OCI-LY1 (cell line): ENCODE results near the gene CCDC85C.

ENCODE experiments used
- H2AFZ ChIP-seq: fragments of 200-600 bp; sonication (generic), shearing (Covaris generic); 2 replicates; pipeline ENCODE4 v1.6.0; 2014; ENCODE audit warnings: antibody characterized with exemption, mild to moderate bottlenecking, low read length
- H3F3A ChIP-seq: fragments of 200-600 bp; sonication (generic), shearing (Covaris generic); 2 replicates; pipeline ENCODE4 v1.6.0; 2014; ENCODE audit warnings: mild to moderate bottlenecking, antibody characterized with exemption, low read length, moderate library complexity; ENCODE audit not compliant: insufficient read depth
- H3K27ac ChIP-seq: fragments of 200-600 bp; sonication (generic); 2 replicates; pipeline ENCODE4 v1.5.1; 2014; ENCODE audit warnings: low read length, mixed run types, mild to moderate bottlenecking, low read depth; ENCODE audit not compliant: poor library complexity, severe bottlenecking
- H3K27me3 ChIP-seq: fragments of 200-600 bp; sonication (generic); 2 replicates; pipeline ENCODE4 v1.6.0; 2014; ENCODE audit warnings: antibody characterized with exemption, mild to moderate bottlenecking, low read length, moderate library complexity; ENCODE audit not compliant: insufficient read depth
- H3K36me3 ChIP-seq: fragments of 200-600 bp; sonication (generic); 2 replicates; pipeline ENCODE4 v1.6.1; 2014; ENCODE audit warnings: mild to moderate bottlenecking, antibody characterized with exemption, low read length, moderate library complexity, mixed read lengths; ENCODE audit not compliant: insufficient read depth
- H3K4me1 ChIP-seq: fragments of 200-600 bp; sonication (generic); 2 replicates; pipeline ENCODE4 v1.5.1; 2014; ENCODE audit warnings: mild to moderate bottlenecking, low read length, moderate library complexity; ENCODE audit not compliant: insufficient read depth, severe bottlenecking
- H3K4me2 ChIP-seq: fragments of 200-600 bp; sonication (generic), shearing (Covaris generic); 2 replicates; pipeline ENCODE4 v1.6.1; 2014; ENCODE audit warnings: low read length
- H3K4me3 ChIP-seq: fragments of 200-600 bp; sonication (generic); 2 replicates; pipeline ENCODE4 v1.5.1; 2014; ENCODE audit warnings: low read length, low read depth, mild to moderate bottlenecking, mixed read lengths; ENCODE audit not compliant: poor library complexity, severe bottlenecking
- H3K79me2 ChIP-seq: fragments of 200-600 bp; shearing (Covaris generic); 2 replicates; pipeline ENCODE4 v1.6.1; 2016; ENCODE audit warnings: mixed run types, low read length, mixed read lengths; ENCODE audit not compliant: insufficient read depth
- H3K9ac ChIP-seq: fragments of 200-600 bp; sonication (generic), shearing (Covaris generic); 2 replicates; pipeline ENCODE4 v1.6.1; 2014; ENCODE audit warnings: mild to moderate bottlenecking, low read length, mixed read lengths
- H3K9me2 ChIP-seq: fragments of 200-600 bp; sonication (generic), shearing (Covaris generic); 2 replicates; pipeline ENCODE4 v1.6.1; 2014; ENCODE audit warnings: low read depth, mild to moderate bottlenecking, low read length, mixed read lengths
- H3K9me3 ChIP-seq: fragments of 200-600 bp; shearing (Covaris generic); 2 replicates; pipeline ENCODE4 v1.6.1; 2014; ENCODE audit warnings: low read length, mixed read lengths
- H4K20me1 ChIP-seq: fragments of 200-600 bp; sonication (generic), shearing (Covaris generic); 2 replicates; pipeline ENCODE4 v1.6.0; 2016; ENCODE audit warnings: mild to moderate bottlenecking, low read length; ENCODE audit not compliant: insufficient read depth
- CTCF ChIP-seq: fragments of 200-600 bp; sonication (generic), shearing (Covaris generic); IDR thresholded peaks from 2 replicates; pipeline ENCODE4 v1.5.1; 2017; ENCODE audit warnings: mild to moderate bottlenecking, antibody characterized with exemption, low read length, moderate library complexity, mixed read lengths
- EZH2 ChIP-seq: fragments of 200-600 bp; sonication (generic), shearing (Covaris generic); IDR thresholded peaks from 2 replicates; pipeline ENCODE4 v1.8.0; 2017; ENCODE audit warnings: borderline replicate concordance, mixed run types, mild to moderate bottlenecking, antibody characterized with exemption, low read length, moderate library complexity, mixed read lengths

Gene CCDC85C

GRCh38 chr14:99537399-99537798 lies 66.6 kb downstream of the CCDC85C start:
- no peak overlapping the region for H3K9ac ChIP-seq
- no peaks in the 10 kb centered on the region for H3K36me3 ChIP-seq
- no peak overlapping the region for H2AFZ ChIP-seq
- H3F3A ChIP-seq, result no peaks in the 10 kb centered on the region
- H3K27ac ChIP-seq, result no peak overlapping the region
- no peaks in the 10 kb centered on the region for H3K4me1 ChIP-seq
- no peaks in the 10 kb centered on the region for H3K9me3 ChIP-seq
- H3K9me2 ChIP-seq, result no peaks in the 10 kb centered on the region
- H3K27me3 ChIP-seq, result no peaks in the 10 kb centered on the region
- H3K4me2 ChIP-seq, result no peak overlapping the region
- no peak overlapping the region for H3K4me3 ChIP-seq
- no peak for TF ChIP-seq CTCF
- no peak for TF ChIP-seq EZH2
- no peaks in the 10 kb centered on the region for H3K79me2 ChIP-seq
- no peaks in the 10 kb centered on the region for H4K20me1 ChIP-seq

- Histone ChIP-seq H3K4me1 (no peaks in the 10 kb centered on the region), H3K9me3 (no peaks in the 10 kb centered on the region), H4K20me1 (no peaks in the 10 kb centered on the region)
Observed at GRCh38 chr14:99535908-99536778, 67.9 kb downstream of the CCDC85C start.

GRCh38 chr14:99535448-99535847 lies 68.6 kb downstream of the CCDC85C start:
- Histone ChIP-seq H3K9me3 (no peaks in the 10 kb centered on the region), H3K4me3 (no peak overlapping the region), H3K27me3 (no peaks in the 10 kb centered on the region), H3K4me1 (no peaks in the 10 kb centered on the region), H3K27ac (no peak overlapping the region), H3K79me2 (no peaks in the 10 kb centered on the region), H3K4me2 (no peak overlapping the region), H3K36me3 (no peaks in the 10 kb centered on the region), H3K9me2 (no peaks in the 10 kb centered on the region), H3F3A (no peaks in the 10 kb centered on the region), H4K20me1 (no peaks in the 10 kb centered on the region), H2AFZ (no peak overlapping the region), H3K9ac (no peak overlapping the region)
- TF ChIP-seq EZH2 (no peak), CTCF (no peak)

More at GRCh38 chr14:99535908-99536778, 67.9 kb downstream of the CCDC85C start:
- Histone ChIP-seq H3K4me2 (no peak overlapping the region), H3K27ac (no peak overlapping the region), H3K27me3 (no peaks in the 10 kb centered on the region), H3K79me2 (no peaks in the 10 kb centered on the region), H3K36me3 (no peaks in the 10 kb centered on the region), H2AFZ (no peak overlapping the region), H3K9ac (no peak overlapping the region), H3F3A (no peaks in the 10 kb centered on the region), H3K4me3 (no peak overlapping the region), H3K9me2 (no peaks in the 10 kb centered on the region)
- no peak for TF ChIP-seq CTCF
- no peak for TF ChIP-seq EZH2
